Esophagus (tissue), 2 donors: ENCODE data around the gene RAD51B. TPM values are rescaled to one million over a fixed set of nuclear protein-coding genes. Genes with fewer than 3 reads are reported as not detected.
"Not testable (repeated sequence)": the region's sequence is repeated elsewhere in the genome, so short reads cannot be mapped to it uniquely, and the experiment has no call there.

ENCODE experiments used
- H3K27ac ChIP-seq, 2 donors: one replicate each; pipeline ENCODE4 v1.5.1; 2013; ENCODE audit warnings: low read depth in 2 of 2, mild to moderate bottlenecking in 2 of 2, inconsistent platforms in 1 of 2, low read length in 1 of 2, moderate library complexity in 1 of 2
- H3K27me3 ChIP-seq, 2 donors: one replicate each; pipeline ENCODE4 v1.6.1; 2013; ENCODE audit warnings: low read length in 2 of 2, control low read depth in 1 of 2, mild to moderate bottlenecking in 1 of 2; ENCODE audit not compliant: insufficient read depth in 2 of 2, control insufficient read depth in 1 of 2
- H3K36me3 ChIP-seq, 2 donors: one replicate each; pipeline ENCODE4 v1.6.1; 2013; ENCODE audit warnings: low read length in 1 of 2; ENCODE audit not compliant: control insufficient read depth in 2 of 2, insufficient read depth in 2 of 2
- H3K4me1 ChIP-seq, 2 donors: one replicate each; pipeline ENCODE4 v1.6.1; 2013; ENCODE audit warnings: low read length in 1 of 2; ENCODE audit not compliant: control insufficient read depth in 2 of 2, insufficient read depth in 2 of 2
- H3K4me3 ChIP-seq, 2 donors: one replicate each; pipeline ENCODE4 v1.5.1; 2013; ENCODE audit warnings: low read length in 2 of 2, mild to moderate bottlenecking in 2 of 2, low read depth in 1 of 2, moderate library complexity in 1 of 2
- H3K9me3 ChIP-seq, 2 donors: one replicate each; pipeline ENCODE4 v1.6.1; 2013; ENCODE audit warnings: mild to moderate bottlenecking in 2 of 2, low read depth in 1 of 2, low read length in 1 of 2, moderate library complexity in 1 of 2; ENCODE audit not compliant: control insufficient read depth in 2 of 2, insufficient read depth in 1 of 2
- WGBS, 2 donors: extraction: QIAGEN DNeasy Blood & Tissue Kit; methylation state at CpG; one replicate each; pipeline ENCODE4 v1.1.7; 2013; 5-methylcytosine and 5-hydroxymethylcytosine counted together
- polyA plus RNA-seq, 2 donors: library from polyadenylated mRNA; stranded (reverse); fragments of 200-250 nt; gene quantifications; one replicate each; pipeline ENCODE4 v1.2.3, GENCODE V29; 2013
- donor health status: healthy with polysubstance abuse.
- donor health status: Bipolar disorder and iron deficiency.

RAD51B gene
- polyA plus RNA-seq, 2 donors = 3.2 to 4.0 TPM

GRCh38 chr14:68255693-68256178 lies 436.2 kb downstream of the RAD51B start:
- no peaks in the 10 kb centered on the region for H3K36me3 ChIP-seq
- peaks cover 0 to under 1% of the 10 kb centered on the region in 2 donors for H3K4me1 ChIP-seq
- 29 to 38% methylated on average over 1 of the region's 1 CpG for WGBS, 2 donors
- H3K27ac ChIP-seq = no peak overlapping the region
- no peaks in the 10 kb centered on the region for H3K9me3 ChIP-seq
- no peak overlapping the region for H3K4me3 ChIP-seq
- H3K27me3 ChIP-seq = no peaks in the 10 kb centered on the region

GRCh38 chr14:68257969-68258368 lies 438.4 kb downstream of the RAD51B start:
- H3K9me3 ChIP-seq = no peaks in the 10 kb centered on the region
- 96 to 99% methylated on average over 4 of the region's 4 CpGs for WGBS, 2 donors
- no peak overlapping the region for H3K27ac ChIP-seq
- no peaks in the 10 kb centered on the region for H3K27me3 ChIP-seq
- no peak overlapping the region for H3K4me3 ChIP-seq
- H3K36me3 ChIP-seq = no peaks in the 10 kb centered on the region
- H3K4me1 ChIP-seq = no peaks in the 10 kb centered on the region

- H3K4me1 ChIP-seq, H3K9me3 ChIP-seq: not testable (repeated sequence)
- 85 to 86% methylated on average over 2 of the region's 2 CpGs for WGBS, 2 donors
Measured at GRCh38 chr14:68258995-68259394, 439.4 kb downstream of the RAD51B start.

GRCh38 chr14:68260121-68260520 lies 440.5 kb downstream of the RAD51B start:
- H3K27ac ChIP-seq = no peak overlapping the region
- H3K4me3 ChIP-seq = no peak overlapping the region
- H3K9me3 ChIP-seq = no peaks in the 10 kb centered on the region
- no peaks in the 10 kb centered on the region for H3K36me3 ChIP-seq
- H3K27me3 ChIP-seq = no peaks in the 10 kb centered on the region
- 94 to 97% methylated on average over 2 of the region's 2 CpGs for WGBS, 2 donors
- H3K4me1 ChIP-seq = no peaks in the 10 kb centered on the region

More at GRCh38 chr14:68258995-68259394, 439.4 kb downstream of the RAD51B start:
- H3K36me3 ChIP-seq, H3K27ac ChIP-seq, H3K27me3 ChIP-seq, H3K4me3 ChIP-seq: not testable (repeated sequence)

DNA sequence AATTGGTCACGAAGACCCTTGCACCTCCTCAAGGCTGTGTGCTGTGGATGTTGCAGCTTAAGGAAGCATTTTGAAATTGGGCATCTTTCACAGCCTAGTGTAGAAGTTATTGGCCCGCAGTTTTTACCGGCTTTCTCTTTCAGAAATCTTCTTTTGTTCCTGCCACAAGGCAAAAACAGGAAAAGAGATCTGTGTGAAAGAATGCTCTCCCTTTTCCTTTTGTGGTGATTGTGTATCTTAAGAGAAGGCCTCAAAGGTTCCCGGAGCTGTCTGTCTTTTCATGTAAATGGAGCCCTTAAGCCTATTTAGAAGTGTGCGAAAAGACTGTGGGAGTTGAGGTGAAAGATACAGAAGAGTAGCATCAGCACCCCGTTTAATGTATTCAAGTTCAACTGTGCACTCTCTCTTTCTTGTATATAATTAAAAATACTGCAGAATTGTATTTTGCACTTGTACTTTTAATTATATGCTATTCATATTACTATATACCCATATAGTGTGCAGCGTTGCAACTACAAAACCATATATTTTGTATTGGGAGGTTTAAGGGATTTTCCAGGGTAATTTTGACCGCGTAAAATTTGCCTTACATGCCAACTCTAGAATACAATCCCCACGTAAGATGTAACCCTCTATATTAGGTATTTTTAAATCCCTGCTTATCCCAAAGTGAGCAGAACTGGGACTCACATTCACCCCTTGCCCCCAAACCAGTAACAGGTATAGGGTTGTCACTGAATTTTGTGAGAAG lies 441.7 kb downstream of the RAD51B start:
- H3K4me3 ChIP-seq = no peak overlapping the region
- H3K27ac ChIP-seq = no peak overlapping the region
- no peaks in the 10 kb centered on the region for H3K36me3 ChIP-seq
- no peaks in the 10 kb centered on the region for H3K27me3 ChIP-seq
- H3K4me1 ChIP-seq = no peaks in the 10 kb centered on the region
- H3K9me3 ChIP-seq = no peaks in the 10 kb centered on the region
- WGBS, 2 donors = 62 to 64% methylated on average over 10 of the region's 10 CpGs

- H3K27ac ChIP-seq = no peak overlapping the region
- no peaks in the 10 kb centered on the region for H3K36me3 ChIP-seq
- H3K4me3 ChIP-seq = no peak overlapping the region
- no peaks in the 10 kb centered on the region for H3K9me3 ChIP-seq
- H3K27me3 ChIP-seq = no peaks in the 10 kb centered on the region
- H3K4me1 ChIP-seq = no peaks in the 10 kb centered on the region
- 87 to 95% methylated on average over 3 of the region's 3 CpGs for WGBS, 2 donors
Measured at GRCh38 chr14:68262567-68262966, 443.0 kb downstream of the RAD51B start.

DNA sequence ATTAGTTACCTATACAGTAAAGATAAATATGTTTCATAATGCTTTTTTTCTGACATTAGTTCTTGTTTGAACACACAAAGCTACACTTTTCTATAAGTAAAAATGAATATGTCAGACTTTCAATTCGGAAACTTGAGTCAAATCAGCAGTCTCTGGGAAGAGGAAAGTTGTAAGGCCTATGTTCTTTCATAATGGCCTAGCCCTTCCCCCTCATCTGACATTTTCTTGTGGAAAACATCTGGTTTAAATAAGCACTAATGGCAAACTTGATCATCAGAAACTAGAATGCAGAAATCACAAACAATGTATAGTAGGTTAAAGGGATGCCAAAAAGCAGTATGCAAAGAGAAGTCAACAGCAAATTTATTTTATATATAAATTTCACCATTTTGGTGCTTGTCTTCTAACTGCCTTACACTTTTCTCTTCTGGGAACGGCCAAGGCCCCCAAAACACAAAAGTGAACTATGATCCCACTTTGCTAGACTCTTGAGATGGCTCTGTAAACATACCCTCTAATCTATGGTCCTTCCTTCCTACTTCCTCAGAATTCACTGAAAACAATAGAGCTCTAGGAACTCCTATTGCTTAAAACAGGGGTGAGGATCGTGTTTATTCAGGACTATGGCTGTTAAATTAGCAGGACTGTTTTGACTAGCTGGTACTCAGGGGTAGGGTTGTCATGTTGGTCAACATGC lies 444.1 kb downstream of the RAD51B start:
- Histone ChIP-seq H3K9me3 (no peaks in the 10 kb centered on the region), H3K27me3 (no peaks in the 10 kb centered on the region), H3K27ac (no peak overlapping the region), H3K4me1 (no peaks in the 10 kb centered on the region), H3K36me3 (no peaks in the 10 kb centered on the region), H3K4me3 (no peak overlapping the region)
- WGBS, 2 donors = 80 to 82% methylated on average over 3 of the region's 3 CpGs

DNA sequence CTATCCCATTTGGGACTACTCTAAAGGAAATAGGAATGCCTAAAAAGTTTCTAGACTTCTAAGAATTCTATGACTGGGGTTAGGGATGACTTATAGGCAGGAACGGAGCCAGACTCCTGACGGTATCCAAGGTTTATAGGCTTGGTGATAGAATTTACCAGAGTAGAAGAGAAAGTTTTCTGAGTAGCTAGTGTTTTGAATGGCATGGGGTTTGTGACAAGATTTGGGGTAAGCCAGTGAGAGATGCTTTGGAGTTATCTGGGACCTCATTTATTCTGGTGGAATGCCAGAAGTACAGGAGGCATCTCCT lies 444.6 kb downstream of the RAD51B start:
- H3K27ac ChIP-seq = no peak overlapping the region
- no peak overlapping the region for H3K4me3 ChIP-seq
- H3K4me1 ChIP-seq = no peaks in the 10 kb centered on the region
- H3K36me3 ChIP-seq = no peaks in the 10 kb centered on the region
- H3K9me3 ChIP-seq = no peaks in the 10 kb centered on the region
- WGBS, 2 donors = 83 to 90% methylated on average over 2 of the region's 2 CpGs
- H3K27me3 ChIP-seq = no peaks in the 10 kb centered on the region

DNA sequence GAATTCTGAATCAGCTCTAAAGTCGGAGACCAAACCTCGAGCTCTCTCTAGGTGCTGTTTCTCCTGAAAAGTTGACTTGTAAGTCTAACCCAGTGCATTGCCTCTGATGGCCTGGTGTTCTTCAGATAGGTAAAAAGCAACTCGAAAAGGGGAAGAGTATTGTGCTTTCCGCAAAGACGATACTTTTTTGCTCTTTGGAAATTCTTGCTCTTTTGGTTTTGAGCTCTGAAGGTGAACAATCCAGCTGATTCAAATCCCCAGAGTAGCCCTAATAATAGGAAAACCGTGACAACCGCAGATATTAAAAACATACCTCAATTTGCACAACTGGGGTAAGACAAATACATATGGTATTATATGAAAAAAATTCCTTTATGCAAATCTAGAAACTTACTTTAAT lies 447.4 kb downstream of the RAD51B start:
- Histone ChIP-seq H3K27ac (no peak overlapping the region), H3K4me3 (no peak overlapping the region), H3K36me3 (no peaks in the 10 kb centered on the region), H3K9me3 (no peaks in the 10 kb centered on the region), H3K4me1 (no peaks in the 10 kb centered on the region), H3K27me3 (no peaks in the 10 kb centered on the region)
- 90 to 93% methylated on average over 7 of the region's 7 CpGs for WGBS, 2 donors

GRCh38 chr14:68268197-68268596 lies 448.6 kb downstream of the RAD51B start:
- no peak overlapping the region for H3K4me3 ChIP-seq
- H3K9me3 ChIP-seq = no peaks in the 10 kb centered on the region
- 82 to 86% methylated on average over 2 of the region's 2 CpGs for WGBS, 2 donors
- H3K27ac ChIP-seq = no peak overlapping the region
- no peaks in the 10 kb centered on the region for H3K36me3 ChIP-seq
- H3K27me3 ChIP-seq = no peaks in the 10 kb centered on the region
- H3K4me1 ChIP-seq = no peaks in the 10 kb centered on the region
